Activated effector memory CD4-positive, alpha-beta T cell treated with anti-CD3 and anti-CD28 coated beads, Interleukin-2, amount 50 U/mL, for 16 hours (primary cell): Measurements from ENCODE around the gene HECW1.
A peak's percentile ranks its signal among the peaks of the same experiment; 100 is the strongest.
"Not testable (repeated sequence)": the region's sequence is repeated elsewhere in the genome, so short reads cannot be mapped to it uniquely, and the experiment has no call there.

Experiments
- DNase-seq: peaks from one replicate; pipeline ENCODE4 v3.0.0-alpha.2; 2020

Gene HECW1

DNA sequence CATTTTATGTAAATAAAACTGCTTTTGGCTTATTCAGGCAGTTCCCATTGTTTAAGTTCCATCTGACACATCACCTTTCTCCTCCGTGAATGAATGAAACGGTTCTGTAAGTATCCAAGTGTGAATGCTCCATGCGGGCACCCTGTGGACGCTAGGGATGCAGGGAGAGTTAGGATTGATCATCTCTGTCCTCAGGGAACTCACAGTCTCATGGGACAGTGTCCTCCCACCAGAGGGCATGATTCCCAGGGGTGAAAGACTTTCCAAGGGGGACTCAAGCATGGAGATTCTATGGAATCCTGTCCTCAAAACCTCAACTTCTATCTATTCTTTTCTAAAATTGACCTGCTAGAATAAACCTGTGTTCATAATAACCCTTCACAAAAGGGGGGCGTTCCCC, 98.8 kb downstream of the HECW1 start:
- DNase-seq, result no peak

DNA sequence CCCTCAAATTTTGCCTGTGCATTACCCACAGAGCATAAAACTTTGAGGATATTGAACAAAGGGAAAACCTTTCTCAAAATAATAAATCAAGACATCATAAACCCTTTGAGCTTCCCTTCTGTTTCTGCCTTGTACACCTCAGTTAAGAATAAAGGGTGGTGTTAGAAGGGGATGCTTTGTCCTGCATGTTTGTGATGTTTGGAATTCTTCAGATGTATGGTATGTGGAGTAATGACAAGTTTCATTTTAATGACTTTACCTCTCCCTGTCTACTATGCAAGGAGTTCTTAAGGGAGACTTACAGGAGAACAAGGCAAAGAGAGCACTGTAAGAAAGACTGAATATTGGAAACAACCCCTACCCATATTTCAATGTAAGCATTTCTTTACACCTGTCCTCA, 99.2 kb downstream of the HECW1 start:
- DNase-seq, result no peak

DNA sequence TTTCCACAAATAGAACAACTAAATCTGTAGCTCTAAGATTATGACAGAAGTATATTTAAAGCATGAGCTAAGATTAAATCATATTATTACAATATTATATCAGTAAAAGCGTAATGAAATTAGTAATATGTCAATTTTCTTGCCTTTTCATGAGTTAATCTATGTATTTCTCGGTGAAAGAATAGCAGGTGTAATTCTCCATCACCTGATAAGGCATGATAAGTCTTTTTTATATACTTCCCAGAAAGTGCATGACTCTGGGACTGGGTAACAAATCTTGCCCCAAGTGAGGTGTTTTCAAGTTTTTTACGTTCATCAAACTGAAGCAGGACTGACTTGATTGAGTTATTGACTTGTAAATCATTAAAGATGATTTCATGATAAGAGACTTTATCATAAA, 100.5 kb downstream of the HECW1 start:
- no peak for DNase-seq

DNA sequence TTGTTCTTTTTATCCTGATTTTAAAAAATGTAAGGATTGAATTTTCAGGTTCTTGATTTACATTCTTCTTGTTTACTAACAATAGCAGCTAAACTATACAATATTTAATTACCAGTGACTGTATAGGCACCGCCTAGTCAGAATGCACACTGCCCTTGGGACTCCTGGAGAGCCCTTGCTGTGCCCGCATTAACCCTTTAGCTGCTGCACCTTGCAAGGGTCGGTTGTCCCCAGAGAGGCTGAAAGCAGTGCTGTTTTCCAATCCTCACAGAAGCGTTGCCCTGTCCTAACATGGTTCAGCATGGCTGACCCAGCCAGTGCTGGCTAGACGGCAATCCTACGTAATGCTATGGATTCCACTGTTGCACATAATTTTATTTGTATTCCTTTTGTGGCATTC, 102.6 kb downstream of the HECW1 start:
- no peak for DNase-seq

DNA sequence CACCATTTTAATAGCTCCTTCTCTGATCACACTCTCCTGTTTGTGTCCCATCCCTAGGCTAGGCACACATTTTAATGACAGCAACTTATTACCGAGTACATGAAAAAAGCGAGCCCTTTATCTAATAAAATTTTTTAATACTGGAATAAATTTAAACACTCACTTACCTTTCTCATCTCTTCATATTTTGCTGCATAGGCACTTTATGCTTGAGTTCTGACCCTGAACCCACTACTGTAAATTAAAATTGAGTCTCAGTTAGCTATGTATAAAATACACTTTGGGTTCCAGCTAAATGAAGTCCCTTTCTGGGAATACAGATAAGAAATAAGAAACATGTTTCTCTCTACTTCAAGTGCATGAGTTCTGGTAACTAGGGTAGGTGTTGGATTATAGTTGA, 104.6 kb downstream of the HECW1 start:
- no peak for DNase-seq

DNA sequence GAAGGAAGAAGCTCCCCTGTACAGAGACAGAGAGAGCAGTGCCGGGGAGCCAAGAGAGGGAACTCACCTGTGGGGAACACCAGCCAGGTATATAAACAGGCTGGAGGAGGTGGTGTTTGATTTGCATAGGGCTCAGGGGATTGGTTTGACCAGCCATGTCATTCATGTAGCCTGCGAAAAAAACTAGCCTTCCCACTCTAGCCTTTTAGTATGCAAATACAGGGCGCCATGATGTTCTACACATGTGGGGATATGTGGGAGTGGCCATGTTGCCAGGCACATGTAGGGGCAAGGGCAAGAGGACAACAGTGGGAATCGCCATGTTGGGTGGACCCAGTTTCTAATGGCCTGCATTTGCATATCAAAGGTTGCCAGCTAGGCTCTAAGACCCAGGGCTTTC, 106.5 kb downstream of the HECW1 start:
- DNase-seq, result not testable (repeated sequence)

DNA sequence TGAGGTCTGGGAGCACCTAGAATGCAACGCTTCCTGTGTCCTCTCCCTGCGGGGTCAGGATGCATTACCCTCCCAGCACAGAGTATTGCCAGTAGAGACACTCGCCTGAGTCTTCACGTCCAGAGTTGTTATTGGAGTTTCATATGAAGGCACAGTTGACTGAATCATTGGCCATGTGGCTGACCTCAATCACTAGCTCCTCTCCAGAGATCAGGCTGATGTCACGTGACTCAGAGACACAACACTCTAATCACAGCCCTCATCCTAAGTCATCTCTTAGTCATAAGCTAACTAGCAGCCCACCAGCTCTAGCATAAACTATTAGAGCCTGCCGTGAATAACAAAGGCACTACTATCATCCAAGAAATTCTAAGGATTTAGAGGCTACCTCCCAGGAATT, 107.8 kb downstream of the HECW1 start:
- DNase-seq, result no peak

DNA sequence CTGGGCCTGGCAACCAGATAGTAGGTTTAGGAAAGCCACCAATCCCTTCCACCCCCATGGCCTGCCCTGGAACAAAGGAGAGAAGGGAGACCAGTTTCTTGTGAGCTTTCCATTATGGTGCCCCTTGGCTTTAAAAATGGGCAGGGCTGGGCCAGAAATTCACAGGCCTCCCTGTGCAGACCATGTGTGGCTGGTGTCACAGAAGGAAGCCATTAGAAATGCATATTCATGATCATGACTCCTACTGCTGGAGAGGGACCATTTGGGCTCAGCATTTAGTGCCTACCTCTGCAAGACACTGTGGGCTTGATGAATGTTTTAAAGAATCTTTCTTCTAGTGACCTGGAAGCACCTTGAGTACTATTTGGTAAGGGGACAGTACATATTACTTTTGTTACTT, 108.3 kb downstream of the HECW1 start:
- no peak for DNase-seq

DNA sequence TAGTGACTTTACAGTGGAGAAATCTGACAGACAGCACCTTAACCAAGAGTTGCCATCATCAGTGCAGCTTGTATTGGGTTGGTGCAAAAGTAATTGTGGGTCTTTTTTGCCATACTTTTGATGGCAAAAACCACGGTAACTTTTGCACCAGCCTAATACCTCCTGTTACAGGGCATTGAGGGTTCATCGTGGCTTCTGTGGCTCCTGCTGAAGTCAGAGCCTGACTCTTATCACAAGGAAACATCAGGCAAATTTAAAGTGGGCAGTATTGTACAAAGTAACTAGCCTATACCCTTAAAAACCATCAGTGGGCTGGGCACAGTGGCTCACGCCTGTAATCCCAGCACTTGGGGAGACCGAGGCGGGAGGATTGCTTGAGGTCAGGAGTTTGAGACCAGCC, 117.4 kb downstream of the HECW1 start:
- no peak for DNase-seq

DNA sequence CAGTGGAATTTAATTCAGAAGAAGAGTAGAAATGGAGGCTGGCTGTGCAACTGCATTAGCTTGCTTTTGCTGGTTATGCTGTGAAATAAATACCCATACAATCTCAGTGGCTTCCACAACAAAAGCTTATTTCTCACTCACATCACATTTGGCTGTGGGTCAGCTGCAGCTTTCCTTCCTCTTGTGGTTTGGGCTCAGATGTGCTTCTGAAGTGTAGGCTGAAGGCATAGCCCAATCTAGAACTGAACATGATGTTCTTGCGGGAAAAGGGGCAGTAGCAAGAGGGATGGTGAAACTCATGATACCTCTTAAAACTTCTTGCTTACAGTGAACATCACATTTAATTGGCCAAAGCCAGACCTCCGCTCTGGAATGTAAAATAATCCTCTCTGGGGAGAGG, 119.9 kb downstream of the HECW1 start:
- no peak for DNase-seq

DNA sequence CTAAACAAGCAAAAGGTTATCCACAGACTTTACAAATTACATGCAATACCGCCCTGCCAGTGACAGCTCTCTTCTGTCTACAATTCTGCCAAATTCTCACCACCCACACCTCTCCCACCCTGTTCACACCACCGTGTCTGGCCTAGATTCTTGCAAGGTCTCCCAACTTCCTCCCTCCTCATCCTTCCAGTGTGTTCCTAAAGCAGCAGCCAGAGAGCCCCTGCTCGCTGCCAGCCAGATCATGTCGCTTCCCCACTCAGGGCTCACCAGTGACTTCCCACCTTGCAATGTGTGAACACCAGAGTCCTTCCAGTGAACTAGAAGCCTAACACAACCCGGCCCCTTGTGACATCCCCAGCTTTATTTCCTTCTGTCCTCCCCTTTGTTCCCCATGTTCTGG, 121.6 kb downstream of the HECW1 start:
- DNase-seq, result no peak

DNA sequence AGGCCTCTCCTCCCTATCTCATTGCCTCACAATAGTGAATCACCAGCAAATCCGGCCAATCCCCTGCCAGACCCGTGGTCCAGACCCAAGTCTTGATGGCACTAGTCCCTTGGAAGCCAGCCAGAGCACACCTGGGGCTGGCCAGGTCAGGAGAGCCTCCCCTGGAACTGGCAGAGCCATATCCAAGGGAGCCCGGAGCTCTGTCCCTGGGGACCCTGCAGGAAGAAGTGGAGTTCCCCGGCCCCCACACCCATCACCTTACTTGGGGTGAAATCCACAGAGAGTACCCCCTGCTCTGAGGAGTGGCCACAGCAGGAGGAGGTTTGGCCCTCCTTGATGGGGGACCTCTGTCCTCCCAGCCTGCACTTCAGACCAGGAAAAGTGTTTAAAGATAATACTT, 122.5 kb downstream of the HECW1 start:
- DNase-seq, result no peak

DNA sequence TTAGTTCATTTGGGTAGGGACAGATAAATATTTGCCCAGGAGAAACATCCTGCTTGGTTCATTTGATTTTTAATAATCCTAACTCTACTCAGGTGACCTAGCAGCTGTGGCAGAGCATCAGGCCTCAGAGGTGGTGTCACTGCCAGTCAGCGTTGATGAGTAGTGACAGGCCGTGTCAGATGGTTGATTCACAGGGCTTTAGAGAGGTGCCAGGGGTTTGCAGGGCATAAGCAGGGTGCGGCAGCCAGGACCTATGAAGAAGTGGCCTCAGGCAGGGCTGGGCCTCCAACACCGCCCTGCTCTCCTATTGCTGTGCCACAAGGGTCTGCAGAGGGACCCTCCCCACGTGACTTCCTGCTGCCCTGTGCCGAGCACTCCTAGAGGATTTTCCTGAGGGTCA, 128.1 kb downstream of the HECW1 start:
- DNase-seq, result no peak

DNA sequence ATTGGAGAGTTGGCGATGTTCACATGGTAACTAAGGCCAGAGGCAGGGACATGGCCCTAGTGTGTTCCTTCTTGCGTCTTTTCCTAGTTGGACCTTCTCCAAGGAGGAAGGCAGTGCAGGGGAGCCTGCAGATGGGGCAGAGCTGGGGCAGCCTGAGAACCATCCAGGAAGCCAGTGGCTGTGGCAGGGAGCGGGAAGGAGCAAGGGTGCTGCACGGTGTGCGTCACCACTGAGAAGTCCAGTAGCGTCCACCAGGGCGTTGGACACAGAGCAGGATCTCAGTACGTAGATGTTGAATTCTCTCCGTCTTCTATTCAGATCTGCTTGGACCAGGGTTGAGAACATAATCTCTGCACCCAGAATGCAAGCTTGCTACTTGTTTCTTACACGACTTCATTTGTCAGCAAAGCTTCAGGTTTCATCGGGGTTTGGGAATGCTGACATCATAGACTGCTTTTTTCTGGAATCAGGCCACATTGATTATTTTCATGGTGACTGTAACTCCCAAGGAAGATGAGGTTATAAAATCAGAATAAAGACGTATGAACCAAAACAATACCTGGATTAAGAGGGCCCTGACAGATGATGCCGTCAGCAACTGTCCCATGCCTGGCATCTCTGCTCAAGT, 130.3 kb downstream of the HECW1 start:
- DNase-seq, result no peak

DNA sequence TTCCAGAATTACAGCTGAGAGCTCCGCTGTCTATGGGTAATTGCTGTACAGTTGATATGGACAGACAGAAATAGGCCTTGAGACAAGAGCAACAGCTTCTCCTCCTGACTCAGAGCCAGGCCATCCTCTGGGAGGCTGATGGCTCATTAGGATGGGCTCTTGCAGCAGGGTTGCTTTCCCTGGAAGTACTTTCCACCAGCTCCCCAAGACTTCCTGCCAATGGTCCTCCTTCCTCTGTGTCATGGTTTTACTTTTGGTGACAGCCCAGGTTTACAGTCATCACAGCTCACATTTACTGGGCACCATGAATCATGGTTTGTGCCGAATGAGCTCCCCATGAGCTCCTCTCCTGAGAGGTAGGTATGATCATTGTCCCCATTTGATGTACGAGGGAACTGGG, 131.8 kb downstream of the HECW1 start:
- DNase-seq, result no peak

DNA sequence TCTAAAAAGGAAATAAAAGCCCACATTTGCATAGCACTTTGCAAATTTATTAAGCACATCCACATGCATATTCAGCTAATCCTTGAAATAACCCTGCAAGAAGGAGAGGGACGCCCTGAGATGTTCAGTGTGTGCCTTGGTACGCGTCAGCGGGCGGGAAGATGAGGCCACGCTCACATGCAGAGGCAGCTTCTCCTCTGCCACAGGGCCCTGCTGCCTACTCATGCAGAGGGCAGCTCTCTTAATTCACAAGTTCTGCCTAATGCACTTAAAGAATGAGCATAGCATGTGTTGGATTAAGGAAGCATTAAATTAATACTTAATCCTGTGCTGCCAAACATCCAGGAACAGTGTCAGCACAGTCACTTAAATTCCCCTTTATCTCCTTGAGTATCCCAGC, 132.3 kb downstream of the HECW1 start:
- no peak for DNase-seq

DNA sequence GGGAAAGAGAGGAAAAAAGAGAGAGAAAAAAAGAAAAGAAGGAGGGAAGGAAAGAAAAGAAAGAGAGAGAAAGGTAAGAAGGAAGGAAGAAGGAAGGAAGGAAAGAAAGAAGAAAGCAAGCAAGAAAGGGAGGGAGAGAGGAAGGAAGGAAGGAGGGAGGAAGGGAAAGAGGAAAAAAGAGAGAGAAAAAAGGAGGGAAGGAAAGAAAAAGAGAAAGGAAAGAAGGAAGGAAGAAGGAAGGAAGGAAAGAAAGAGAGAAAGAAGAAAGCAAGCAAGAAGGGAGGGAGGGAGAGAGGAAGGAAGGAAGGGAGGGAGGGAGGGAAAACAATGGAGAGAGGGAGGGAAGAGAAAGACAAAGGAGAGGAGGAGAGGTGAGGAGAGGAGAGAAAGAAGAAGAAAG, 135.3 kb downstream of the HECW1 start:
- no peak for DNase-seq

DNA sequence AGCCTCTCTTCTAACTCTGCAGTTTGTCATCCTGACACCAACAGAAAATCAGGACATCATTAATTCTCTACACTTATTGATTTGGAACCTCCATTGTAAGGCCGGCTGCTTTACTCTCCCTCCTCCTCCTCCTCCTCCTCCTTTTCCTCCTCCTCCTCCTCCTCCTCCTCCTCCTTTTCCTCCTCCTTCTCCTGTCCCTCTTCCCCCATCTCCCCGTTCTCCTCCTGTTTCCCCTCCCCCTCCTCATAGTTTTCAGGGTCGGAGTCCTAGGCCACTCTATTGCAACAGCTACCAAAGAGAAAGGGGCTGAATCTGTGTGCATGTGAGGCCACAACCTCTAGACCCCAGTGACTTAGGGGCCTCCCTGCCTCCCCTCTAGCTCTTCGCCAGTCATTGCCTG, 136.1 kb downstream of the HECW1 start:
- no peak for DNase-seq

DNA sequence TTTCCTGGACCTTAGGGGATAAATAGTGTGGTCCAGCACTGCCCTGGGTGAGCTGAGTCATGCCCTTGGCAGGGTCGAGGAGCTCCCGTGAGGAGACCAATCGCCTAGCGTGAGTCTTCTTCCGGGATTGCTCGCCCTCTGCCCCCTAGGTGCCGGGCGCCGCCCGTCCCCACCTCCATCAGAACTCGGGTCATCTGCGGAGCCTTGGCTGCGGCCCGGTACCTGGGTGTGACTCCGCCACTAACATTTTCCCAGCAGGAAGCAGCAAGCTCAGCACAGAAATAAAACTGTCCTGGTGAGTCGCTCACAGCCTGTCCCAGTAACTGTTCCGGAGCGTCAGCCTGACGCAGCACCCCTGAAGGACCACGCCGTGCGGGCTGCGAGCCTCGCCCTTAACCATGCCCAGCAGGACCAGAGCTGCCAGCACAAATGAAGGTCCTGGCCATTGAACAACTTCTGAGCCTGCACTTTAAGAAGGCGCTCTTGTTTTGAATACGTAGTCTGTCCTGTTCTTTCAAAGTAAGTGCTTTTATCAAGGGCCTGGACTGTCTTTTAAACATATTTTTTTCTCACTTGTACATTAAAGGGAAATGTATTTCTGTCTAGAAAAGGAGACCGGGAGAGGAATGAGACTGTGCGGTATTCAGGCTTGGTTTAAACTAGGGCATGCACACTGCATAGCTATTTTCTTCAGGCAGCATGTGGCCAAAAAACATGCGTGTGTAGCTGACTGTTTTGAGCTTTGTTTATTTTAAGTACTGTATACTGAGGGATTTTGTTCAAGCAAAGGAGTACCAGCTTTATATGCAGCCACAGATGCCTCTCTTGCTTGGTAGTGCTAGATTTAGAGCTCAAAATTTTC, 136.7 kb downstream of the HECW1 start:
- no peak for DNase-seq

DNA sequence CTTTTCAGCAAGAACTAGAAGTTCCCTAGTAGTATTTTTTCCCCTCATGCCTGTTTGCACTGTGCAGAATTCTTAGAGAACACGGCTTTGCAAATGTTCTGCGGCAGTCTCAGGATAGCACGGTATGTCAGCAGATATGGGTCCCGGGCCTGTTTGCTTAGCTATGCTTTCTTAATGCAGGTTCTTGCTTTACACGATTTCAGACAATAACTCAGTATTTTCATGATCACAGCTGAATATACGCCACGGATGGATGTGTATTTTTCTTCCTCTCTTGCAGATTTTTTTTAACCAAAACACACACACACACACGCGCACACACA, 137.3 kb downstream of the HECW1 start:
- DNase-seq, result no peak

DNA sequence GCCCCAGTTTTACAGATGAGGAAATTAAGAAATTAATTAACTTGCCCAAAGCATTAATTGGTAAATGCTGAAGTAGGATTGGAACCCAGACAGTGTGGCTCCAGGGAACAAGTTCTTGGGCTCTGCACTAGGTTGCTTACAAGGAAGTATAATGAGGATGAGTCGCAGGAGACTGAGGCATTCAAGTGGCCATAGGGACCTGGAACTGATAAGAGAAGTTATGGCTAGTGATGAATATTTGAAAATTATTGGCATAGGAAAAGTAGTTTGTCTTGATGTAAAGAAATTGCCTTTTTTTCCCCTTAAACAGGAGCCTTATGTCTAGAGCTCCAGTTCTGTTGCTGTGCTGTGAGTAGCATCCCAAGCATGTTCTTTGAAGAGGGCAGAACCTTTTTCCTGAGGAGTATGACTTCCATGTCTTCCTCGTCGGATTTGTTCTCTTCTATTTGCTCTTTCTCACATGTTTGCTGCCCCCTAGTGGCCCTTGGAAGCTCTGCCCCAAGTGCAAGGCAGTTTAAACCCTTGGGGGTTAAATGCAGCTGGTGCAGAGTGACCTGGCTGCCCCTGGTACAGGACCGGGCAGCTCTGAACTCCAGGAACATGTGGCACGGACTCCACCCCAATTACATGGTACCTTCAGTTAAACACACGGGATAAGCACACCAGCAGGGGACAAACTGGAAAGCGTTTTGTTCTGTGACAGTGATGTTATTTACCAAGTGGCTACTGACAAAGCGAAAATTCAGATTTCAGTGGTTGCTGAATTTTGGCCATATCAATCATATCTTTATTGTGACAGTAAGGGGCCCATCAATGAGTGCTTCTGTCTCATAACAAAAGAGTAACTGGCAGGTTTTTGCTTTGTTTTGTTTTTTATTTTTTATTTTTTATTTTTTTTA, 148.8 kb downstream of the HECW1 start:
- DNase-seq, result peak; percentile 86

DNA sequence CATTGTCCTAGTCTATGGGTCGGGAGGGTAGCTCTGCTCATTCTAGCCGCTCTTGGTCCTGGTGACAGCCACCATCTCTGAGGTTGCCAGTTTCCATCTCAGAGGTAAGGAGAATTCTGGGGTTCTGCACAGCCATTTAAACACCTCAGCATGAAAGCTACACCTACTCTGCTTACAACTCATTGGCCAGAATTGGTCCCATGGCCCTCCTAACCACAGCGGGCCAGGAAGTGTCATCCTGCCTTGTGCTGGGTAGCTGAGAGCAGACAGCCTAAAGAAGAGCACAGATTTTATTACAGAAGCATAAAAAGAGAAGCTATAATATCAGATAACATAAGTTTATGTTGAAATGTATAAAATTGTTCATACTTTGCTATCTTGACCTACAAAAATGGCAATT, 152.7 kb downstream of the HECW1 start:
- DNase-seq, result no peak

DNA sequence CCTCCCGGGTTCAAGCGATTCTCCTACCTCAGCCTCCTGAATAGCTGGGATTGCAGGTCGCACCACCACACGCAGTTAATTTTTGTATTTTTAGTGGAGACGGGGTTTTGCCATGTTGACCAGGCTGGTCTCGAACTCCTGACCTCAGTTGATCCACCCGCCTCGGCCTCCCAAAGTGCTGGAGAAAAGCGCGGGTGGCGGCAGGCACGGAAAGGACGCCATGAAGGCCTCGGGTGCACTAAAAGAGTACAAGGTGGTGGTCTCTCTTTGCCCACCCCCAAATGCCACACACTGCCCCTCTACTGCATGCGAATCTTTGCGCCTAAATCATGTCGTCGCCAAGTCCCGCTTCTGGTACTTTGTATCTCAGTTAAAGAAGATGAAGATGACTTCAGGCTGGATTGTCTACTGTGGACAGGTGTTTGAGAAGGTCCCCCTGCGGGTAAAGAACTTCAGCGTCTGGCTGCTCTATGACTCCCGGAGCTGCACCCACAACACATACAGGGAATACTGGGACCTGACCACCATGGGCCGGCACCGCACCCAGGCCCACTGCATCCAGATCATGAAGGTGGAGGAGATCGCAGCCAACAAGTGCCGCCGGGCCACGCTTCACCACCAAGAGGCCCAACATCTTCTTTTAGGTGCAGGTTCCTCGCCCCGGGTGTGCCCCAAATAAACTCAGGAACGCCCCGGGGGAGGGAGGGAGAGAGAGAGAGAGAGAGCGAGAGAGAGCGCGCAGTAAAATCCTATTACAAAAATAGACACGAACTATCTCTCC, 161.7 kb downstream of the HECW1 start:
- no peak for DNase-seq
